Measurements from ENCODE around the gene PPFIBP1. TPM values are rescaled to one million over a fixed set of nuclear protein-coding genes. Genes with fewer than 3 reads are reported as not detected.

Gene PPFIBP1
- total RNA-seq, 2 donors from 2014 or later, result 98.5 to 213 TPM

- peaks cover 45% of the 10 kb centered on the region for H3K4me1 Mint-ChIP-seq
- no peaks in the 10 kb centered on the region for H3K9me3 ChIP-seq (ENCODE audit: control insufficient read depth, low read length)
- H3K9ac ChIP-seq (ENCODE audit: extremely low read depth, low read length, poor library complexity, severe bottlenecking), result no peak overlapping the region
- peaks cover 15% of the 10 kb centered on the region for H3K4me1 ChIP-seq (ENCODE audit: control insufficient read depth, insufficient read depth, low read length)
- no peaks in the 10 kb centered on the region for H3K27me3 ChIP-seq (ENCODE audit: control insufficient read depth, insufficient read depth, low read length, poor library complexity, severe bottlenecking)
- H3K27me3 Mint-ChIP-seq (ENCODE audit: insufficient read depth), result no peaks in the 10 kb centered on the region
- WGBS, 2 experiments (ENCODE audit: insufficient coverage in 1 of 2, insufficient read length in 1 of 2), result 22 to 36% methylated on average over 1 to 4 of the region's 4 CpGs
- peak; percentile 88 for DNase-seq
- no peak overlapping the region for H3K27ac ChIP-seq (ENCODE audit: low read depth, low read length)
- TF ChIP-seq, protein P1, sequence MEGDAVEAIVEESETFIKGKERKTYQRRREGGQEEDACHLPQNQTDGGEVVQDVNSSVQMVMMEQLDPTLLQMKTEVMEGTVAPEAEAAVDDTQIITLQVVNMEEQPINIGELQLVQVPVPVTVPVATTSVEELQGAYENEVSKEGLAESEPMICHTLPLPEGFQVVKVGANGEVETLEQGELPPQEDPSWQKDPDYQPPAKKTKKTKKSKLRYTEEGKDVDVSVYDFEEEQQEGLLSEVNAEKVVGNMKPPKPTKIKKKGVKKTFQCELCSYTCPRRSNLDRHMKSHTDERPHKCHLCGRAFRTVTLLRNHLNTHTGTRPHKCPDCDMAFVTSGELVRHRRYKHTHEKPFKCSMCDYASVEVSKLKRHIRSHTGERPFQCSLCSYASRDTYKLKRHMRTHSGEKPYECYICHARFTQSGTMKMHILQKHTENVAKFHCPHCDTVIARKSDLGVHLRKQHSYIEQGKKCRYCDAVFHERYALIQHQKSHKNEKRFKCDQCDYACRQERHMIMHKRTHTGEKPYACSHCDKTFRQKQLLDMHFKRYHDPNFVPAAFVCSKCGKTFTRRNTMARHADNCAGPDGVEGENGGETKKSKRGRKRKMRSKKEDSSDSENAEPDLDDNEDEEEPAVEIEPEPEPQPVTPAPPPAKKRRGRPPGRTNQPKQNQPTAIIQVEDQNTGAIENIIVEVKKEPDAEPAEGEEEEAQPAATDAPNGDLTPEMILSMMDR (conservative IDR thresholded peaks at IDR 0.05), result no peak
- H3K36me3 ChIP-seq (ENCODE audit: control insufficient read depth, insufficient read depth, low read length), result peaks cover under 1% of the 10 kb centered on the region
- no peaks in the 10 kb centered on the region for H3K36me3 Mint-ChIP-seq (ENCODE audit: low read depth)
- H3K9me3 Mint-ChIP-seq, result no peaks in the 10 kb centered on the region
- peak overlapping the region; percentile 21 for H3K4me3 Mint-ChIP-seq
- H3K27ac Mint-ChIP-seq, result peak overlapping the region; percentile 56
- H3K4me3 ChIP-seq (ENCODE audit: low read length), result peak overlapping the region; percentile 59
Observed at GRCh38 chr12:27521066-27521465, 2.9 kb upstream of the PPFIBP1 start.

- Mint-ChIP-seq H3K4me3 (peak overlapping the region; percentile 5), H3K27me3 (ENCODE audit: insufficient read depth) (no peaks in the 10 kb centered on the region), H3K27ac (peak overlapping the region; percentile 83), H3K9me3 (no peaks in the 10 kb centered on the region), H3K4me1 (peaks cover 45% of the 10 kb centered on the region), H3K36me3 (ENCODE audit: low read depth) (peaks cover 3% of the 10 kb centered on the region)
- Histone ChIP-seq H3K4me1 (ENCODE audit: control insufficient read depth, insufficient read depth, low read length) (peaks cover 15% of the 10 kb centered on the region), H3K27me3 (ENCODE audit: control insufficient read depth, insufficient read depth, low read length, poor library complexity, severe bottlenecking) (no peaks in the 10 kb centered on the region), H3K9ac (ENCODE audit: extremely low read depth, low read length, poor library complexity, severe bottlenecking) (no peak overlapping the region), H3K4me3 (ENCODE audit: low read length) (peak overlapping the region; percentile 59), H3K9me3 (ENCODE audit: control insufficient read depth, low read length) (no peaks in the 10 kb centered on the region), H3K36me3 (ENCODE audit: control insufficient read depth, insufficient read depth, low read length) (peaks cover 4% of the 10 kb centered on the region), H3K27ac (ENCODE audit: low read depth, low read length) (no peak overlapping the region)
- DNase-seq, result peak; percentile 67
- 49 to 71% methylated on average over 4 of the region's 4 CpGs for WGBS, 2 experiments (ENCODE audit: insufficient coverage in 1 of 2, insufficient read length in 1 of 2)
- TF ChIP-seq, protein P1 (conservative IDR thresholded peaks at IDR 0.05), result no peak
Observed at GRCh38 chr12:27521981-27522380, 2.0 kb upstream of the PPFIBP1 start.

GRCh38 chr12:27523305-27523641, 733 bp upstream of the PPFIBP1 start:
- DNase-seq, result no peak
- no peaks in the 10 kb centered on the region for H3K9me3 Mint-ChIP-seq
- Histone ChIP-seq H3K9me3 (ENCODE audit: control insufficient read depth, low read length) (no peaks in the 10 kb centered on the region), H3K9ac (ENCODE audit: extremely low read depth, low read length, poor library complexity, severe bottlenecking) (peak overlapping the region; percentile 86), H3K36me3 (ENCODE audit: control insufficient read depth, insufficient read depth, low read length) (peaks cover 9% of the 10 kb centered on the region), H3K4me1 (ENCODE audit: control insufficient read depth, insufficient read depth, low read length) (peaks cover 15% of the 10 kb centered on the region), H3K4me3 (ENCODE audit: low read length) (peak overlapping the region; percentile 93), H3K27me3 (ENCODE audit: control insufficient read depth, insufficient read depth, low read length, poor library complexity, severe bottlenecking) (no peaks in the 10 kb centered on the region), H3K27ac (ENCODE audit: low read depth, low read length) (peak overlapping the region; percentile 78)
- H3K36me3 Mint-ChIP-seq (ENCODE audit: low read depth), result peaks cover 11% of the 10 kb centered on the region
- H3K4me1 Mint-ChIP-seq, result peaks cover 49% of the 10 kb centered on the region
- TF ChIP-seq, protein P1 (conservative IDR thresholded peaks at IDR 0.05), result no peak
- H3K27me3 Mint-ChIP-seq (ENCODE audit: insufficient read depth), result no peaks in the 10 kb centered on the region
- peak overlapping the region; percentile 87 for H3K4me3 Mint-ChIP-seq
- peak overlapping the region; percentile 99 for H3K27ac Mint-ChIP-seq
- 8 to 11% methylated on average over 2 to 6 of the region's 6 CpGs for WGBS, 2 experiments (ENCODE audit: insufficient coverage in 1 of 2, insufficient read length in 1 of 2)
